ENCODE results near the gene IQCE. TPM values are rescaled to one million over a fixed set of nuclear protein-coding genes. Genes with fewer than 3 reads are reported as not detected.

The IQCE gene
- total RNA-seq, 2 experiments from 2014 or later: 7.2 to 8.4 TPM

DNA sequence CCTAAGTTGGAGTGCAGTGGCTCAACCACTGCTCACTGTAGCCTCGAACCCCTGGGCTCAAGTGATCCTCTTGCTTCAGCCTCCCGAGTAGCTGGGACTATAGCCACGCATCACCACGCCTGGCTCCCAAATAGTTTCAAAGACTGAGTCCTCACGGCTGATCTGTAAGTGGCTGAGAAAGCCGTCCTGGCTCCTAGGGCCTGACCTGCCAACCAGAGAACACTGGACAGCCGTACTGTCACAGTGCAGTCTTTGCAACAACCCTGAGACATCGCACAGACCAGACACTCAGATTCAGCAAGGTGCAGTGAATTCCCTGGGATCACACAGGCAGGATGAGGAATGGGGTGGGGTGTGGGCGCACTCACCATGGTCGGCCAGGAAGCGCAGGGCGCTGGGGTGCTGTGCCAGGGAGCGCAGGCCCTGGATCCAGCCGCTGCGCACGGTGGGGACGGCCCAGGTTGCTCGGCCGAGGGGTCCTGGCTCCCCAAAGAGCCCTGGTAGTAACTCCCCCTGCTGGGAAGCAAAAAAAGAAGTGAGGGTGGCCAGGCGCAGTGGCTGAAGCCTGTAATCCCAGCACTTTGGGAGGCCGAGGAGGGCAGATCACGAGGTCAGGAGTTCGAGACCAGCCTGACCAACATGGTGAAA, 14.1 kb upstream of the IQCE start:
- intact Hi-C loops (cut with DNase I, micrococcal nuclease): no loop called here
- Mint-ChIP-seq H3K4me1 (peaks cover 4% of the 10 kb centered on the region), H3K9me3 (ENCODE audit: low read depth) (no peaks in the 10 kb centered on the region), H3K27ac (no peak overlapping the region), H3K27me3 (no peaks in the 10 kb centered on the region), H3K4me3 (no peak overlapping the region), H3K36me3 (ENCODE audit: low read depth) (peaks cover 27% of the 10 kb centered on the region)
- no peak for ATAC-seq
- POLR2A ChIA-PET: no interaction called here
- peak; percentile 1 for DNase-seq
- CTCF ChIA-PET: interaction anchor here (0.7 kb wide), 1 partner anchor 22 kb away, joined by 3 read pairs; no protein-coding TSS in a partner anchor

DNA sequence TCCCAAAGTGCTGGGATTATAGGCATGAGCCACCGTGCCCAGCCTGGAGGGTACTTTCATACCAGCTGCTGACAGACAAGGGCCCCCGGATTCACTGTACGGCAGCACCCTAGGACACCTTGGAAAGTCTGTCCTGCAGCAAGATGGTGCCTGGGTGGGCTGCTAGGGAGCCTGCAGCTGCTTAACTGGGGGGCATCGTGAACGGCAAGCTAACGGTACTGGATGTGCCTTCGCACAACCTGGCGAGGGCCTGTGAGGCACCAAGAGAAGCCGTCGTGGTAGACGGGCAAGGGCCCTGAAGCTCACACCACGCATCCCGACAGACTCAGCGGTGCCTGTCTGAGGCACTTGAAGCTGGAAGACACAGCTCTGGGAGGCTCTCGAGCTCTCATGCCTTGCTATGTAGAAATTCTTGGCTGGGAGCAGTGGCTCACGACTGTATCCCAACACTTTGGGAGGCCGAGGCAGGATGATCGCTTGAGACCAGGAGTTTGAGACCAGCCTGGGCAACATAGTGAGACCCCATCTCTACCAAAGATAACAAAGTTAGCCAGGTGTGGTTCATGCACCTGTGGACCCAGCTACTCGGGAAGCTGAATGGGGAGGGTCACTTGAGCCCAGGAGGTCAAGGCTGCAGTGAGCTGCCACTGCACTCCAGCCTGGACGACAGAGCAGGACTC, 12.9 kb upstream of the IQCE start:
- POLR2A ChIA-PET: no interaction called here
- no peak overlapping the region for H3K4me3 Mint-ChIP-seq
- CTCF ChIA-PET: interaction anchor here (0.6 to 0.7 kb wide), 3 partner anchors 24 to 599 kb away, joined by 3 to 6 read pairs (median 3); no protein-coding TSS in a partner anchor
- H3K27ac Mint-ChIP-seq: no peak overlapping the region
- no peak for DNase-seq
- ATAC-seq: no peak
- intact Hi-C loops (cut with DNase I, micrococcal nuclease): no loop called here
- H3K4me1 Mint-ChIP-seq: peaks cover 5% of the 10 kb centered on the region
- no peaks in the 10 kb centered on the region for H3K9me3 Mint-ChIP-seq (ENCODE audit: low read depth)
- no peaks in the 10 kb centered on the region for H3K27me3 Mint-ChIP-seq
- peaks cover 30% of the 10 kb centered on the region for H3K36me3 Mint-ChIP-seq (ENCODE audit: low read depth)

DNA sequence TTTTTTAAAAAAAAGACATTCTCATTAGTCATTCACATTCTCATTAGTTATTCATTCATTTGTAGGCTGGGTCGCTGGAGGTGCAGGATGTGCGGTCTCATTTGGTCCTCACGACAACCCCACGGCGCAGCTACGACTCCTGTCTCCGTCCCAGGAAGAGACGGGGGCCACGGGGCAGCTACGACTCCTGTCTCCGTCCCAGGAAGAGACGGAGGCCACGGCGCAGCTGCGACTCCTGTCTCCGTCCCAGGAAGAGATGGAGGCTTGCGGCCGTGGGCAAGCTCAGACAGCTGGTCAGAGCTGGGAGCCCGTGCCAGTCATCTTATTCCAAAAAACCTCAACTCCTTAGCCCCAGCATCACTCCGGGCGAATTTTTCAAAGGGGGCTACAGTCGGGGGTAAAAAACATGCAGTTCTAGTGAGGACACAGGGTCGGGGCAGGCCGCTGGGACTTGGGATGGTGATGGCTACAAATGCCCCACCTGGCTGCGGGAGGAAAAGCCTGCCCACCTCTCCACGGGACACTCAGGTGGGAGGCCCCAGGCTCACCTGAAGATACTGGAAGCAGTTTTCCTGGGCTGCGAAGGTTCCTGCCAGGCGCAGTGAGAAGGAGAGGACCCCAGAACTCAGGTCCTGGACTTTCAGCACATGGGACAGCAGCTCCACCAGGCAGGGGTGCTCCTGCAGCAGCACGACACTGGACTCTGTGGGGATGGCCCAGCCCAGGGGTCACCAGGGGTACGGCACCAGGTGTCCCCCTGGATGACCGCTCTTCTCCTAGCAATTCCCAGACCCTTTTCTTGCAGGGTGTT, 11.8 kb upstream of the IQCE start:
- Mint-ChIP-seq H3K36me3 (ENCODE audit: low read depth) (peaks cover 36% of the 10 kb centered on the region), H3K4me1 (peaks cover 8% of the 10 kb centered on the region), H3K27me3 (no peaks in the 10 kb centered on the region), H3K27ac (no peak overlapping the region), H3K4me3 (no peak overlapping the region), H3K9me3 (ENCODE audit: low read depth) (no peaks in the 10 kb centered on the region)
- CTCF ChIA-PET: interaction anchor here (0.6 to 0.7 kb wide), 2 partner anchors 532 to 598 kb away, joined by 3 to 6 read pairs; no protein-coding TSS in a partner anchor
- DNase-seq (no peak), ATAC-seq (no peak)
- POLR2A ChIA-PET: no interaction called here
- intact Hi-C loops (cut with DNase I, micrococcal nuclease): no loop called here

DNA sequence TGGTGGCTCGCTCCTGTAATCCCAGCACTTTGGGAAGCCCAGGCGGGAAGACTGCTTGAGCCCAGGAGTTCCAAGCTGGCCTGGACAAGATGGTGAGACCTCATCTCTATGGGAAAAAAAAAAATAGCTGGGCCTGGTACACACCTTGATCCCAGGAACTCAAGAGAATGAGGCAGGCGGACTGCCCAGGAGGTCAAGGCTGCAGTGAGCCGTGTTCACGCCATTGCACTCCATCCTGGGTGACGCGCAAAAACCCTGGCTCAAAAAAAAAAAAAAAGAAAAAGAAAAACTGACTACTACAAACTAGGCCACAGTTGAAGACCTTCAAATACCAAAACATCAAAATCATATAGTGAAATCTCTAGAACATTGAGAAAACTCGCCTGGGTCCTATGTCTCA, 7.4 kb upstream of the IQCE start:
- Mint-ChIP-seq H3K4me3 (no peak overlapping the region), H3K36me3 (ENCODE audit: low read depth) (peaks cover 49% of the 10 kb centered on the region), H3K9me3 (ENCODE audit: low read depth) (no peaks in the 10 kb centered on the region), H3K27ac (no peak overlapping the region), H3K4me1 (peaks cover 25% of the 10 kb centered on the region), H3K27me3 (no peaks in the 10 kb centered on the region)
- CTCF ChIA-PET: interaction anchor here (0.7 to 1.3 kb wide), 3 partner anchors 21 to 130 kb away, joined by 3 to 4 read pairs (median 4); no protein-coding TSS in a partner anchor
- ATAC-seq: no peak
- POLR2A ChIA-PET: no interaction called here
- intact Hi-C loops (cut with DNase I, micrococcal nuclease): loop anchor here in 1 of 2 experiments (10.0 kb wide), 1 partner anchor 513 kb away; no protein-coding TSS in a partner anchor
- DNase-seq: no peak

DNA sequence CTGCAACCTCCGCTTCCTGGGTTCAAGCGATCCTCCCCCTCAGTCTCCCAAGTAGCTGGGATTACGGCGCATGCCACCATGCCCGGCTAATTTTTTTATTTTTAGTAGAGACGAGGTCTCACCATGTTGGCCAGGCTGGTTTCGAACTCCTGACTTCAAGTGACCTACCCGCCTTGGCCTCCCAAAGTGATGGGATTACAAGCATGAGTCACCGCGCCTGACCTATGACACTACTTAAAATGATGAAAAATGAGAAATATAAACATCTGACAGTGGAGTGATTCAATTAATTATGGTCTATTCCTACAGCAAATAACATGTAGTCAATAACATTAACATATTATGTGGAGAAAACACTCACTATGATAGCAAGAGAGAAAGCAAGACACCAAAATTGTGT, 5.7 kb upstream of the IQCE start:
- H3K27ac Mint-ChIP-seq: peak overlapping the region; percentile 53
- no peaks in the 10 kb centered on the region for H3K27me3 Mint-ChIP-seq
- ATAC-seq (no peak), DNase-seq (no peak)
- H3K9me3 Mint-ChIP-seq (ENCODE audit: low read depth): no peaks in the 10 kb centered on the region
- POLR2A ChIA-PET: no interaction called here
- H3K4me3 Mint-ChIP-seq: peak overlapping the region; percentile 89
- CTCF ChIA-PET: interaction anchor here (0.7 kb wide), 1 partner anchor 33 kb away, joined by 4 read pairs; no protein-coding TSS in a partner anchor
- H3K36me3 Mint-ChIP-seq (ENCODE audit: low read depth): peaks cover 37% of the 10 kb centered on the region
- intact Hi-C loops (cut with DNase I, micrococcal nuclease): loop anchor here in 1 of 2 experiments (10.0 kb wide), 1 partner anchor 512 kb away; no protein-coding TSS in a partner anchor
- H3K4me1 Mint-ChIP-seq: peaks cover 29% of the 10 kb centered on the region

DNA sequence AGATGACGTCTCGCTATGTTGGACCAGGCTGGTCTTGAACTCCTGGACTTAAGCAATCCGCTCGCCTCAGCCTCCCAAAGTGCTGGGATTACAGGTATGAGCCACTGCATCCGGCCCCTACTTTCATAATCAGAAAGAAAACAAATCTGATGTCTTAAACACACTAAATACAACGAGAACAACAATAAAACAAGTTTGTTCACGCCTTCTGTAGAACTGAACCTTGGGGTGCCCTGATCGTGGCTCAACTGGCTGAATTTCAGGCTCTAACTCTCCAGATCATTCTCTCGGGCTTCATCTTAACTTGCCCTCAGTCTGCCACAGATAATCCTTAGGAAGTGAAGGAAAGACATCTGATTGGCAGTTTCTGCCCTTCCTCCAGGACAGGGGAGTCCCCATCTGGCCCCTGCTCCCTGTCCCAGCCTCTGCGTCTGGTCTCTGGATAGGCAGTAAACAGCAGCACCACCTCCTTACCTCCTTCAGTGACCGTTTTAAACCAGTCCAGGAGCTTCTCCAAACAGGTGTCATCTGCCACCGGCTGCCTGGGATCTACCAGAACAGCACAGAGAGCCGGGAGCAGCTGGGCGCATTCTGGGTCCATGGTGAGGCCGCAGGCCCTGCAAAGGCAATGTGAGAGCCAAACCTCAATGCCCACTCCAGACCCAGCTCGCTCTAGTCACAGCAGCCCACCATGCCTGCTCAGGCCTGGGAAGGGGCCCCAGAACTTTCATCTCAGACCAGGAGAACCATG, 4.8 kb upstream of the IQCE start:
- intact Hi-C loops (cut with DNase I, micrococcal nuclease): loop anchor here in 1 of 2 experiments (2.0 to 10.0 kb wide), 2 partner anchors 321 to 511 kb away; partner anchors contain the start of gene MAD1L1
- ChIA-PET POLR2A (no interaction called here), CTCF (interaction anchor here (0.6 to 1.1 kb wide), 4 partner anchors 9 to 321 kb away, joined by 3 to 5 read pairs (median 3); partner anchors contain the start of gene MAD1L1)
- Mint-ChIP-seq H3K4me1 (peaks cover 31% of the 10 kb centered on the region), H3K27me3 (no peaks in the 10 kb centered on the region), H3K27ac (peak overlapping the region; percentile 83), H3K36me3 (ENCODE audit: low read depth) (peaks cover 34% of the 10 kb centered on the region), H3K9me3 (ENCODE audit: low read depth) (no peaks in the 10 kb centered on the region), H3K4me3 (peak overlapping the region; percentile 89)
- no peak for ATAC-seq
- no peak for DNase-seq

DNA sequence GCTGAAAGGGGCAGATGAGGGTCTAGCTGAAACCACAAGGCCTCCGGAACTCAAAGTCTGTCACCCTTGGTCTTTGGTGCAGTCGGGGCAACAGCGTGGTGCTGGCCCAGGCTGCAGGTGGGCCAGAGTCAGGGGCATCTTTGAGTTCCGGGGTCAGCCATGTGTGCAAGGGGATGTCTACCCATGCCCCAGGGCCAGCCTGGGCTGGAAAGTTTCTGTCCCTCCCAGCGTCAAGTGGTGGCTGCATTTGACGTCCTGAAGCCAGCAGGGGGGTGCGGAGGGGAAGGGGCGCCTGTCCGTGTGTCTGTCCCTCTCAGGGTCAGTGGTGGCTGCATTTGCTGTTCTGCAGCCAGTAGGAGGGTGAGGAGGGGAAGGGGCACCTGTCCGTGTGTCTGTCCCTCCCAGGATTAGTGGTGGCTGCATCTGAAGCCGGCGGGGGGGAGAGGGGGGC, 4.1 kb upstream of the IQCE start:
- Mint-ChIP-seq H3K4me3 (peak overlapping the region; percentile 89), H3K36me3 (ENCODE audit: low read depth) (peaks cover 27% of the 10 kb centered on the region), H3K4me1 (peaks cover 28% of the 10 kb centered on the region), H3K27ac (peak overlapping the region; percentile 83), H3K27me3 (no peaks in the 10 kb centered on the region), H3K9me3 (ENCODE audit: low read depth) (no peaks in the 10 kb centered on the region)
- peak; percentile 33 for DNase-seq
- POLR2A ChIA-PET: no interaction called here
- no peak for ATAC-seq
- CTCF ChIA-PET: interaction anchor here (0.6 to 1.1 kb wide), 3 partner anchors 146 to 322 kb away, joined by 3 to 5 read pairs (median 3); partner anchors contain the start of gene MAD1L1
- intact Hi-C loops (cut with DNase I, micrococcal nuclease): loop anchor here (1.0 to 10.0 kb wide), 15 partner anchors 12 to 510 kb away; partner anchors contain the start of genes EIF3B (in 2 of the 2), TTYH3 (in 2 of the 2), CHST12 (in 1 of the 2) and GNA12 (in 1 of the 2)

DNA sequence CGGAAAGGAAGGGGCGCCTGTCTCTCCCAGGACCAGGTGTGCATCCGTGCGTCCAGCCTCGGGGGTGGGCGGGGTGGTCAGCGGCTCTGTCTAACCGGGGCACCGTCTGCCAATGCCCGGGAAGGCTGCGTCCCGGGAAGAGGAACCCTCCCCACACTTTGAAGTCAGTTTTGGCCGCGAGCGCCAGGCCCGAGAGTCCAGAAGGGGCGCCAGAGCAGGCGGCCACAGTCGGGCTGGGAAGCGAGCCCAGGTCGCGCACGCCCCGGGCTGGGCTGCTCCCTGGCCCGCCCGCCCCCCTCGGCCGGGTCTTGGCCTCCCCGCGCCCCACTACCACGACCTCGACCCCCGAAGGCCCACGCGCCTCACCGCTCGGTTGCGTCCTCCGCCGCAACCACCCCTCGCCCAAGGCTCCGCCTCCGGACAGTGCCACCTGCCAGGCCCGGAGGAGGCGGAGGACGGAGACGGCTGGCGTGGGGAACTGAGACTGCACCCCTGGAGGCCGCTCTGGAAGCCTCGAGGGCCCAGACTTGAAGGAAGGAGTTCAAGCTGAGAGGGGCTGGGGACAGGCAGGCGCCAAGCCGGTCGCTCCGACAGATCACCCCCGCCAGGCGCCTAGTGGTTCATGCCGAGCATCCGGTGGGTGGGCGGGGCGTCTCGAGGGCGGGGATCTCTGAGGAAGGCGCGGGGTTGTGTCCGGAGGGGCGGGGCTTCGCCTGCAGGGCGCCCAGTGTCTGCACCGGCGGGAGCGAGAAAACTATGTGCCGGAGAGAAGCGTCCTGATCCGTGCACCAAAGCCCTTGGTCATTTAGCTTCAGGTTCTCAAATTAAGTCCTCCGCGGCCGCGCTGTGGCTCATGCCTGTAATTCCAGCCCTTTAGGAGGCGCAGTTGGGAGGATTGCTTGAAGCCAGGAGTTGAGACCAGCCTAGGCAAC, 3.4 kb upstream of the IQCE start, which contains the start of gene BRAT1:
BRAT1 (minus strand) TSS at position 404 of the 932 bp plus-strand sequence. CDS start 1,093 bp downstream, outside the sequence.
- DNase-seq (peak; percentile 99), ATAC-seq (peak; percentile 89)
- Mint-ChIP-seq H3K27me3 (no peaks in the 10 kb centered on the region), H3K4me3 (peak within 1 kb of the TSS; percentile 89), H3K4me1 (peaks cover 33% of the 10 kb centered on the region), H3K27ac (peak within 1 kb of the TSS; percentile 85), H3K9me3 (ENCODE audit: low read depth) (no peaks in the 10 kb centered on the region), H3K36me3 (ENCODE audit: low read depth) (peaks cover 27% of the 10 kb centered on the region)
- POLR2A ChIA-PET: no interaction called here
- CTCF ChIA-PET: interaction anchor here (0.6 to 1.1 kb wide), 3 partner anchors 53 to 154 kb away, joined by 3 to 5 read pairs (median 4); no protein-coding TSS in a partner anchor
- intact Hi-C loops (cut with DNase I, micrococcal nuclease): loop anchor here (1.0 to 10.0 kb wide), 15 partner anchors 11 to 509 kb away; partner anchors contain the start of genes EIF3B (in 2 of the 2), TTYH3 (in 2 of the 2), CHST12 (in 1 of the 2) and GNA12 (in 1 of the 2)

DNA sequence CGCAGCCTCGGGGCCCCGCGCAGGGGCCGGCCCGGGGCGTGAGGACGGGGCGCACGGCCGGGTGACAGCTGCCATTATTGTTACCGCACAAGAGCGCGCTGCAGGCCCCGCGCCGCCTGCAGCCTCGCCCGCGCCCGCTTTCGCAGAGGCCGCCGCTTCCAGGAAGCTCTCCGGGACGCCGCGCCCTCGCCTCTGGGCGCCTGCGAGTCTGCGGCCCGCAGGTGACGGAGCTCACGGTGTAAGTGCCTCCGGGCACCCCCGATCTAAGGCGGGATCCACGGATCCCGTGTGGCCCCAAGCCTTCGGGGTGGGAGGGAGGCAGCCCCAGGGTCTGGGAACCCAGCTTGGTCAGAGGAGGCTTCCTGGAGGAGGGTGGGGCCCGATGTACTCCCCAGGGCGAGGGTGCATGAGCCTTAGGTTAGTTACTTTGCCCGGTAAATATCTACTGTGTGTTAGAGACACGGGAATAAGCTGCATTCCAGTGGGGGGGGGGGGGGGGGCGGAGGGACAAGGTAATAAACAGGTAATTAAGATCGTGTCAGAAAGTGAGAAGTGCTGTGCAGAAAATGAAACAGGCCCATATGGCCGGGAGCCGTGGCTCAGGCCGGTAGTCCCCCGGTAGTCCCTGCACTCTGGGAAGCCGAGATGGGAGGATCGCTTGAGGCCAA, 638 bp downstream of the IQCE start:
- H3K9me3 Mint-ChIP-seq (ENCODE audit: low read depth): no peaks in the 10 kb centered on the region

More for the DNA sequence above, 638 bp downstream of the IQCE start:
- intact Hi-C loops (cut with DNase I, micrococcal nuclease): loop anchor here (1.0 to 10.0 kb wide), 8 partner anchors 29 to 1027 kb away; partner anchors contain the start of genes TTYH3 (in 2 of the 2) and EIF3B (in 1 of the 2)
- DNase-seq (peak; percentile 66), ATAC-seq (peak; percentile 14)
- no peak overlapping the region for H3K27ac Mint-ChIP-seq
- H3K4me3 Mint-ChIP-seq: peak overlapping the region; percentile 73
- peaks cover 17% of the 10 kb centered on the region for H3K4me1 Mint-ChIP-seq
- H3K36me3 Mint-ChIP-seq (ENCODE audit: low read depth): peaks cover 4% of the 10 kb centered on the region
- ChIA-PET CTCF (interaction anchor here (0.6 kb wide), 2 partner anchors 195 to 632 kb away, joined by 3 to 4 read pairs; no protein-coding TSS in a partner anchor), POLR2A (interaction anchor here (0.6 kb wide), 3 partner anchors 29 to 708 kb away, joined by 4 to 5 read pairs (median 5); no protein-coding TSS in a partner anchor)
- H3K27me3 Mint-ChIP-seq: no peaks in the 10 kb centered on the region
